ENCODE measurements around the gene HPSE2.

- TF ChIP-seq EZH2phosphoT487 (IDR thresholded peaks at IDR 0.05; ENCODE audit: unreplicated experiment) (no peak), CTCF (conservative IDR thresholded peaks at IDR 0.05; ENCODE audit: low read depth in 2 of 2) (no peak), POLR2AphosphoS5 (IDR thresholded peaks at IDR 0.05; ENCODE audit: low read depth) (no peak), EZH2 (IDR thresholded peaks at IDR 0.05; ENCODE audit: low read depth, unreplicated experiment) (no peak), CREB1 (CRISPR knock-in tag; IDR thresholded peaks at IDR 0.05; ENCODE audit: low read depth) (no peak), ZNF114 (CRISPR knock-in tag; IDR thresholded peaks at IDR 0.05) (no peak), REST (IDR thresholded peaks at IDR 0.05; ENCODE audit: unreplicated experiment) (no peak)
Measured at GRCh38 chr10:99266383-99266782, 30.7 kb upstream of the HPSE2 start.

All from GM23338 (cell line).